Large intestine (tissue), 3 donors: Measurements from ENCODE around the gene PPFIBP1. TPM values are rescaled to one million over a fixed set of nuclear protein-coding genes. Genes with fewer than 3 reads are reported as not detected.

Experiments used
- DNase-seq, 2 donors: peaks; one replicate each; pipeline versions ENCODE4 v3.0.0 to v3.0.0-alpha.2; 2013
- H3K27ac ChIP-seq: one replicate; pipeline ENCODE4 v1.5.1; 2013; ENCODE audit warnings: low read length
- H3K27me3 ChIP-seq: 2 replicates; pipeline ENCODE4 v1.6.1; 2013; ENCODE audit warnings: low read length; ENCODE audit not compliant: control insufficient read depth, insufficient read depth
- H3K36me3 ChIP-seq: 2 replicates; pipeline ENCODE4 v1.6.1; 2013; ENCODE audit warnings: low read length; ENCODE audit not compliant: control insufficient read depth, insufficient read depth
- H3K4me1 ChIP-seq: one replicate; pipeline ENCODE4 v1.6.1; 2013; ENCODE audit warnings: low read length; ENCODE audit not compliant: control insufficient read depth, insufficient read depth
- H3K4me3 ChIP-seq: one replicate; pipeline ENCODE4 v1.5.1; 2013; ENCODE audit warnings: low read length
- H3K9me3 ChIP-seq: one replicate; pipeline ENCODE4 v1.6.1; 2013; ENCODE audit warnings: mild to moderate bottlenecking, low read depth, low read length, moderate library complexity; ENCODE audit not compliant: control insufficient read depth
- WGBS: methylation state at CpG from one replicate; pipeline ENCODE4 v1.1.5; 2013; ENCODE audit warnings: low lambda C conversion rate; ENCODE audit not compliant: insufficient coverage; 5-methylcytosine and 5-hydroxymethylcytosine counted together
- polyA plus RNA-seq: library from polyadenylated mRNA; unstranded; fragments of 120-200 nt; gene quantifications from one replicate; pipeline ENCODE4 v1.2.1, GENCODE V29; 2013

The PPFIBP1 gene
- polyA plus RNA-seq, 1 donor: 41.5 TPM

DNA sequence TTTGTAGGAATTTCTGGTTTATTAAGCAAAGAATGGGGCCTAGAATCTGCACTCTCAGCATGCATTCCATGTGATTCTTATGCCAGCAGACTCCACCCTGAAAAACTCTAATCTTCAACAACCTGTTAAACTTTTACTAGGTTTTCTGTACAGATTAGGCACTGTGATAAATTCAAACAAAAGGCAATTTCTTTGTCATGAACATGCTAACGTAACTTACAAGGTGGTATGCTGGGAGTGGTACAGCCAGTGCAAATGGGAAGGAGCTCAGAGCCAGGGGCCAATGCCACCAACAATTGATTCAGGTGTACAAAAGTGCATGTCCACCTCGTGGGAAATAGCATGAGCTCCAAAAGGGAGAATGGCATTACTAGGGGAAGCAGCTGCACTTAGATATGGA is 83.0 kb downstream of the PPFIBP1 start:
- no CpG with 5 or more reads among the region's 2 CpGs for WGBS
- Histone ChIP-seq H3K4me1 (no peaks in the 10 kb centered on the region), H3K4me3 (no peak overlapping the region), H3K36me3 (no peaks in the 10 kb centered on the region), H3K27ac (no peak overlapping the region), H3K27me3 (no peaks in the 10 kb centered on the region), H3K9me3 (peaks cover 4% of the 10 kb centered on the region)
- DNase-seq: peak in 1 of 2 donors; percentile 21

DNA sequence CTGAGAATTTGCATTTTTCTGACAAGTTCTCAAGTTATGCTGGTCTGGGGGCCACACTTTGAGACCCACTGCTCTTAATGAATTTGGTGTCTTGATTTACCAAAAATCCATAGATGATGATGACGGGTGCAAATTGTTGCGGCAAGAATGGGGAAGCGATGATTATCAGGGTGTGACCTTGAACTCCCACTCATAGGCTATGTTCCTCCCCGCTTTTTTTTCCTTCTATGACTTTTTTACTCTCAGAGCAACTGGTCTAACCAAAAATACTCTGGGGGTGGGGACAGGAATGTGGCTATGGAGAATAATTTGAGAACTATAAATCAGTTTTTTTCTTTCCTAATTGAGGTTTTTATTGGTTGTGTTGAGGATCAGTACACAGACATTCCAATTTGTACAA is 83.6 kb downstream of the PPFIBP1 start:
- Histone ChIP-seq H3K36me3 (peaks cover 2% of the 10 kb centered on the region), H3K4me1 (no peaks in the 10 kb centered on the region), H3K27ac (no peak overlapping the region), H3K9me3 (peaks cover 4% of the 10 kb centered on the region), H3K4me3 (no peak overlapping the region), H3K27me3 (no peaks in the 10 kb centered on the region)
- no CpG with 5 or more reads among the region's 4 CpGs for WGBS
- DNase-seq: no peak

DNA sequence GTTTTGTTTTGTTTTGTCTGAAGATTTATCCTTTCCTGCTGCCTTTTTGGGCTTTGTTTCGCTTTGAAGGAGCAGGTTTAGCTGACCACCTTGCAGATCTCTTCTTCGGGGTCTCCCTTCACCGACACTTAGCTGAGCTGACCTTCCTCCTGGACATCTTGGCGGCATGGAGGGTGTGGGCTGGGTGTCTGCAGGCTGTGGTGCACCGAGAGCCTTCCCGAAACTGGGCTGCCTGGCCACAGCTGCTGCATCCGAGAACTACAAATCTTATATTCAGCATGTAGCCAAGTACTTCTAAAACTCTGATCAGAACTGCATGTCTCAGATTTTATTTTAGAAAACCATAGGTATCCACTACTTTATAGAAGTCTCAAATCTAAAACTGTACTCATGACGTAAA is 84.9 kb downstream of the PPFIBP1 start:
- no peak for DNase-seq
- 93% methylated on average over 2 of the region's 8 CpGs for WGBS
- no peak overlapping the region for H3K27ac ChIP-seq

DNA sequence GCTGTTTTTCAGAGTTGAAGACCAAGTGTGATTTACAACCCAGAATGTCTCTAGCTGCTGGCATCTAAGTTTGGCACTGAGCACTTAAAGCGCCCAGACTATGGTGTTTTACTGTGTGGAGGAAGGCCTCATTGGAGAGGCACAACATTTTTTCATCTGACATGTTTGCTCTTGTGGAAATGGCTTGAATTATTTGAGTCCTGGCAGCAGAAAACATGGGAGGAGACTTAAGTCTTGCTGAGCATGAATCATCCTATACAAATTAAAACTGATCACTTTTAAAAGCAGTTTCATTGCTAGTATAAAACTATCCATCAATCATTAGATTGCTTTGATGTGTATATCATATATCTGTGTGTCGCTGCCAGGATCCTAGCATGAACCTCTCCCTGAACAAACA is 86.4 kb downstream of the PPFIBP1 start:
- no peak overlapping the region for H3K27ac ChIP-seq
- no peak for DNase-seq
- no peaks in the 10 kb centered on the region for H3K9me3 ChIP-seq
- peaks cover 2% of the 10 kb centered on the region for H3K36me3 ChIP-seq
- H3K4me3 ChIP-seq: no peak overlapping the region
- H3K27me3 ChIP-seq: no peaks in the 10 kb centered on the region
- WGBS: 57% methylated on average over 1 of the region's 2 CpGs
- no peaks in the 10 kb centered on the region for H3K4me1 ChIP-seq

More for the DNA sequence above, 84.9 kb downstream of the PPFIBP1 start:
- Histone ChIP-seq H3K9me3 (peaks cover 4% of the 10 kb centered on the region), H3K4me3 (no peak overlapping the region), H3K36me3 (peaks cover 2% of the 10 kb centered on the region), H3K4me1 (no peaks in the 10 kb centered on the region), H3K27me3 (no peaks in the 10 kb centered on the region)

DNA sequence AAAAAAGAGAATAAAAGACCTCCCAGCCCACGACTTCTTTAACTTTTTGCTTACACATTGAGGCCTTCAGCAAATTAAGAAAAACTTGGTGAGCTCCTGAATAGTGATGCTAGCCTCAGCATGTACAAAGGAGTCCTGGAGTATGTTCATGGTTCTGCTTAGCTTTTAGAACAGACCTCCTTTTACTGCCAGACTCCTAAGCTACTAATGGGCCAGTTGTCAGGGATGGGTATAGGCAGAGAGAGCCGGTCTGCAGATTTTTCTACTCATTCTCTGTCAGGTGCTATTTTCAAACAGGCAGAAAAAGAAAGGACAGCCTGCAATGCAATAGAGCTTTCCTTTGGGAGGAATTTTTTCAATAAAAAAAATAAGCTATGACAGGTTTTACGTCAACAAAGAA is 90.4 kb downstream of the PPFIBP1 start:
- no peaks in the 10 kb centered on the region for H3K9me3 ChIP-seq
- WGBS: no CpG with 5 or more reads among the region's 3 CpGs
- H3K36me3 ChIP-seq: peaks cover 2% of the 10 kb centered on the region
- H3K4me1 ChIP-seq: no peaks in the 10 kb centered on the region
- no peaks in the 10 kb centered on the region for H3K27me3 ChIP-seq
- no peak overlapping the region for H3K27ac ChIP-seq
- H3K4me3 ChIP-seq: no peak overlapping the region
- no peak for DNase-seq

DNA sequence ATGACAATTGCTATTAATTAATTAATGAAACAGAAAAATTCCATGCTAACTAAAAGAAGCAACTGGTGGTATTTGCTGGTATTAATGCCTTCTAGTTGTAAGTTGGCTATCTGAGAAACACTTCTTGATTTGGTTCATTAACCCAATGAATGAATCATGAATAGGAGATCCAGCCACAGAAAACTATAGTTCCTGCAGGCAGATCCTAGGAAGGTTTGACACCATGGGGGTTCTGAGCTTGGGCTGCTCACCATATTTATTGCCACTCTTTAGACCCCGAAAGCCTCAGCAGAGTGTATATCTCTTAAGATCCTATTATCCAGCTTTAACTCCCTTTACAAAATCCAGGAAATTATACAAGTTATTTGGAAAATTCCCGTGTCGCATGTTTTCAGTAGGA is 90.9 kb downstream of the PPFIBP1 start:
- Histone ChIP-seq H3K27me3 (no peaks in the 10 kb centered on the region), H3K4me3 (no peak overlapping the region), H3K4me1 (no peaks in the 10 kb centered on the region), H3K27ac (no peak overlapping the region), H3K36me3 (peaks cover 2% of the 10 kb centered on the region), H3K9me3 (no peaks in the 10 kb centered on the region)
- DNase-seq: no peak
- no CpG with 5 or more reads among the region's 3 CpGs for WGBS

DNA sequence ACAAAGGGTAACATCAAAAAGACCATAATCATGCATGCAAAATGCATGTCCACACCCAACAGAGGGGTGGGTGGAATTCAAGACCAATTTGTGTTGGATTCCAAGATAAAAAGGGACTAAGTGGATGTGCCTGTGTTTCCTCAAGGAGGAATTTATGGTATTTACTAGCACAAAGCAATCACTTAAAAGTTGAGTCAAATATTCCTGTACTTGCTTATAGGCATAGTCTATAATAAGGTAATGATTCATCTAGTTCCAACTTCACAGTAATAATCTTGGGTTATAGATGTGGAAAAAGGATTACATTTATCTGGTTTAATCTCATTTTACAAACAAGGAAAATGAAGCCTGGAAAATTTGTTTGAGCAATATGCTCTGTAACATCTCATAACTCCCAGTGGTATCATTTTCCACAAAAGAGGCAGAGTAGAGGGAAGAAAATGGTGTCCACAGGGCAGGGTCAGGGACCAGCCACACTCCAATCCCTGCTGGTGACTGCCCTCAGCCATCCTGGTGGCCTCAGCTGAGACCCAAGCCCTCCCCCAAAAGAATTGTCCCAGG is 91.4 kb downstream of the PPFIBP1 start:
- H3K9me3 ChIP-seq: no peaks in the 10 kb centered on the region
- H3K4me1 ChIP-seq: no peaks in the 10 kb centered on the region
- peak in 1 of 2 donors; percentile 12 for DNase-seq
- no peak overlapping the region for H3K4me3 ChIP-seq
- peaks cover 2% of the 10 kb centered on the region for H3K36me3 ChIP-seq
- H3K27me3 ChIP-seq: no peaks in the 10 kb centered on the region
- H3K27ac ChIP-seq: no peak overlapping the region

DNA sequence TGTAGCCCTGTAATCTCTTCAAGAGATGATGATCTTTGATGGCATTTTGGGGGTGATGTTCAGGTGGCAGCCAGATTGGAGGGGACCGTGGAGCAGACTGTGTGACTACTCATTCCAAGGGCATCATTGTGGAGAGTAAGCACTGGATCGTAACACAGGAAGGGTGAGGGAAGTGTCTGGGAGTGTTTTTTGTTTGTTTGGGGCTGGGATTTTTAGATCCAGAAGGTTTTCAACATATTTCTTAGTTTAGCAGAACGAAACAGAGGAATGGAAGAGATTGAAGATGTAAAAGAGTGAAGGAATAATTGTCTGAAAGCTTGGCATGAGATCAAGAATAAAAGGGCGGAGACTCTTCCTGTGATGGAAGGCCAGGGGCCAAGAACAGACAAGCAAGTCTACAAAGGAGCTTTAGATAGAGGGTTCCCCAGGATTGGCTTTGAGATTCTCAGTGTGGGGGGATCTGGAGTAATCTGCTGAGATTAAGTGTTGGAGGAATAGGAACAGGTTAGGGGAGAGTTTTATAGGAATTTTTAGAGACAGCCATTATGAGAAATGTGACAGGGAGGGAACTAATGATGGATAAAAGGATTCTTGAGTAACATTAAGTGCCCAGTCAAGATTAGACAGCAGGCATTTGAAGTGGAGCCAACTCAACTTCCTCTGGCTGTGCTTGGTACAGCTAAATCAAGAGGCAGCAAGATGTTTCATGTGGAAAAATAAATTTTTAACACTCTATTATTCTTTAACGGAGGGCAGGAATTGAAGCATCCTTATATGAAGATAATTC is 92.5 kb downstream of the PPFIBP1 start:
- no peak for DNase-seq
- WGBS: 93% methylated on average over 3 of the region's 5 CpGs
- no peaks in the 10 kb centered on the region for H3K4me1 ChIP-seq
- H3K9me3 ChIP-seq: no peaks in the 10 kb centered on the region
- H3K36me3 ChIP-seq: peaks cover 2% of the 10 kb centered on the region
- no peaks in the 10 kb centered on the region for H3K27me3 ChIP-seq
- no peak overlapping the region for H3K27ac ChIP-seq
- H3K4me3 ChIP-seq: no peak overlapping the region

DNA sequence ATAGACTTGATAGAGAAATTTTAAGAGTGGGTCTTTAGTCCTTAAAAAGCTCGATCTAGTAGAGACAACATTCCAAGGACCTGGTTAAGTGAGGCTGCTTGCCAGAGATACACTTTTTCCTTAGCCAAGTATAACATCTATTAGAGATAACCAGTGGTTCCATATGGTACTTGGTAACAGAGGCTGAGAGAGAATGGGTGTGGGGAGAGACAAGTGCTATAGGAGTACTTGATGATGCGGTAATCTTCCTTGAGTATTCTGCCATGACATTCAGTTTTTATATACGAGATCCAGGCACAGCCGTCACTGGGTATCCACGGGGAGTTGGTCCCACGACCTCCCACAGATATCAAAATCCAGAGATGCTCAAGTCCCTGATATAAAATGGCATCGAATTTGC is 94.8 kb downstream of the PPFIBP1 start:
- H3K9me3 ChIP-seq: no peaks in the 10 kb centered on the region
- no peak overlapping the region for H3K4me3 ChIP-seq
- H3K27me3 ChIP-seq: no peaks in the 10 kb centered on the region
- H3K36me3 ChIP-seq: no peaks in the 10 kb centered on the region
- WGBS: no CpG with 5 or more reads among the region's 7 CpGs
- DNase-seq: no peak
- H3K27ac ChIP-seq: no peak overlapping the region
- no peaks in the 10 kb centered on the region for H3K4me1 ChIP-seq

DNA sequence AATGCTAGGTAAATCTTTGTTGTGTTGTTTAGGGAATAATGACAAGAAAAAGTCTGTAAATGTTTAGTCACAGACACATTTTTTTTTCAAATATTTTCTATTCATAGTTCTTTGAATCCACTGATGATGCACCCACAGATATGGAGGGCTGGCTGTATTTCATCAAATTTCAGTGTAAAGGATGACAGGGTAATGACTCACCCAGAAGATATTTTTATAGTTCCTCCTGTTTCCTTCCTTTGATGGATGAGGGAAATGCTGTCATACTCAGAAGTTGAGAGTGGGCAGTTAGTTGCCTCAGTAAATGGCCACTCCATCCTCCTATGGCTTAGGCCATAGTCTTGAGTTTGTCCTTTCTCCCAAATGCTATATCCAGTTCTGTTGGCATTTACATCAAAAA is 95.3 kb downstream of the PPFIBP1 start:
- no peaks in the 10 kb centered on the region for H3K4me1 ChIP-seq
- no peaks in the 10 kb centered on the region for H3K36me3 ChIP-seq
- no peaks in the 10 kb centered on the region for H3K9me3 ChIP-seq
- H3K4me3 ChIP-seq: no peak overlapping the region
- H3K27me3 ChIP-seq: no peaks in the 10 kb centered on the region
- no peak for DNase-seq
- no peak overlapping the region for H3K27ac ChIP-seq

DNA sequence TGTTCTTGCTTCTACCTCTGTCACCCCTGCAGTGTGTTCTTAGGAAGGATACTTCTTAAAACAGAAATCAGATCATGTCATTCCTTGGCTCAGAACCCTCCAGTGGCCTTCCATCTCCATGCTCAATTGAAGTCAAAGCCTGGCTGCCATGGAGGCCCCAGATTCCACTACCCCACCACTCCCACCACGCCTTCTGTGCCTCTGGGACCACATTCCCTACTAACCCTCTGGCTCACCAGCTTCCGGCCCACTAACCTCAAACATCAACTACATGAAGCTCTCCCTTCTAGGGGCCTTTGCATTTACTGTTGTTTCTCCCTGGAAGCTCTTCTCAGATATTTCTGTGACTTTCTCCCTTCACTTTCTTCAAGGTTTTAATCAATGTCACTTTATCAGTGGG is 96.1 kb downstream of the PPFIBP1 start:
- no peaks in the 10 kb centered on the region for H3K4me1 ChIP-seq
- no peaks in the 10 kb centered on the region for H3K36me3 ChIP-seq
- no peak overlapping the region for H3K27ac ChIP-seq
- H3K4me3 ChIP-seq: no peak overlapping the region
- 100% methylated on average over 1 of the region's 2 CpGs for WGBS
- H3K27me3 ChIP-seq: no peaks in the 10 kb centered on the region
- H3K9me3 ChIP-seq: no peaks in the 10 kb centered on the region
- DNase-seq: no peak
